ENCODE measurements around the gene SIX5.

Gene SIX5

DNA sequence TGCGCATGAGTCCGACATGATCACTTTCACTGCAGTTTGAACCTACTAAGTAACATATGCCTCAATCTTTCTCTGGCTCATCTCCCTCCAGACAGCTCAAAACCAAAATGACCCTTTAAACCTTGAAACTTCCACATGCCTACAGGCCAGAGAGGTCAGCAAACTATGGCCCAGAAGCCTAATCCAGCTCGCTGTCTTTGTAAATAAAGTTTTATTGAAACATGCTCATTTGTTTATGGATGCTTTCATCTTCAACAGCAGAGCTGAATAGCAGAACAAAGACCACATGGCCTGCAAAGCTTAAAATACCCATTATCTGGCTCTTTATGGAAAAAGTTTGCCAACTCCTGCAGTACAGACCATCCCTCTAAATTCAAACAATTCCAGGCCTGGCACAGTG, 53.9 kb downstream of the SIX5 start:
- H3K4me2 ChIP-seq (ENCODE audit: low read length) = no peak overlapping the region
- H3K27ac ChIP-seq (ENCODE audit: low read length) = no peak overlapping the region
- no peak for TF ChIP-seq EZH2phosphoT487 (IDR thresholded peaks at IDR 0.05; ENCODE audit: low read depth)
- TF ChIP-seq, protein P1, sequence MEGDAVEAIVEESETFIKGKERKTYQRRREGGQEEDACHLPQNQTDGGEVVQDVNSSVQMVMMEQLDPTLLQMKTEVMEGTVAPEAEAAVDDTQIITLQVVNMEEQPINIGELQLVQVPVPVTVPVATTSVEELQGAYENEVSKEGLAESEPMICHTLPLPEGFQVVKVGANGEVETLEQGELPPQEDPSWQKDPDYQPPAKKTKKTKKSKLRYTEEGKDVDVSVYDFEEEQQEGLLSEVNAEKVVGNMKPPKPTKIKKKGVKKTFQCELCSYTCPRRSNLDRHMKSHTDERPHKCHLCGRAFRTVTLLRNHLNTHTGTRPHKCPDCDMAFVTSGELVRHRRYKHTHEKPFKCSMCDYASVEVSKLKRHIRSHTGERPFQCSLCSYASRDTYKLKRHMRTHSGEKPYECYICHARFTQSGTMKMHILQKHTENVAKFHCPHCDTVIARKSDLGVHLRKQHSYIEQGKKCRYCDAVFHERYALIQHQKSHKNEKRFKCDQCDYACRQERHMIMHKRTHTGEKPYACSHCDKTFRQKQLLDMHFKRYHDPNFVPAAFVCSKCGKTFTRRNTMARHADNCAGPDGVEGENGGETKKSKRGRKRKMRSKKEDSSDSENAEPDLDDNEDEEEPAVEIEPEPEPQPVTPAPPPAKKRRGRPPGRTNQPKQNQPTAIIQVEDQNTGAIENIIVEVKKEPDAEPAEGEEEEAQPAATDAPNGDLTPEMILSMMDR (IDR thresholded peaks at IDR 0.05; ENCODE audit: low read depth, low read length) = no peak
- no peak overlapping the region for H3K9ac ChIP-seq (ENCODE audit: low read length)
- H2AFZ ChIP-seq (ENCODE audit: low read depth, low read length) = no peak overlapping the region
- no peak overlapping the region for H3K4me3 ChIP-seq (ENCODE audit: low read length)
- peaks cover 60% of the 10 kb centered on the region for H3K79me2 ChIP-seq (ENCODE audit: low read length)
- no peaks in the 10 kb centered on the region for H3K9me3 ChIP-seq (ENCODE audit: insufficient read depth, low read length)
- H4K20me1 ChIP-seq (ENCODE audit: insufficient read depth, low read length) = no peaks in the 10 kb centered on the region
- H3K4me1 ChIP-seq (ENCODE audit: low read length) = peaks cover 28% of the 10 kb centered on the region
- H3K36me3 ChIP-seq (replicated peaks; ENCODE audit: low read depth, low read length) = peaks cover 26% of the 10 kb centered on the region
- no peaks in the 10 kb centered on the region for H3K27me3 ChIP-seq (ENCODE audit: low read depth, low read length)

All from OCI-LY3 (cell line).